Measurements from ENCODE around the gene SPG7. TPM values are rescaled to one million over a fixed set of nuclear protein-coding genes. Genes with fewer than 3 reads are reported as not detected.
"Not testable (repeated sequence)": the region's sequence is repeated elsewhere in the genome, so short reads cannot be mapped to it uniquely, and the experiment has no call there.

SPG7 gene
- total and polyA plus RNA-seq, 2 donors (not counting 1 experiment from before 2014, with no cell fraction given), result 35.1 to 107 TPM

GRCh38 chr16:89460556-89460955 lies 47.6 kb upstream of the SPG7 start:
- no peaks in the 10 kb centered on the region for H3K4me1 ChIP-seq (ENCODE audit: control insufficient read depth, extremely low read depth, insufficient read depth, low read length)
- no peak for TF ChIP-seq EZH2 (IDR thresholded peaks at IDR 0.05; ENCODE audit: low read length, missing control alignments)
- TF ChIP-seq CTCF (conservative IDR thresholded peaks at IDR 0.05 in 1 of 2, IDR thresholded peaks at IDR 0.05 in 1 of 2; ENCODE audit: low read depth in 1 of 2, low read length in 2 of 2), result no peak
- H3K36me3 ChIP-seq (ENCODE audit: control insufficient read depth, insufficient read depth, low read length), result no peaks in the 10 kb centered on the region
- no peak overlapping the region for H3K27ac ChIP-seq (ENCODE audit: insufficient read depth, low read length)
- H3K9ac ChIP-seq (ENCODE audit: insufficient read depth, low read length), result no peak overlapping the region
- H3K4me2 ChIP-seq (ENCODE audit: extremely low read depth, insufficient read depth, low read length), result no peak overlapping the region
- H3K9me3 ChIP-seq (ENCODE audit: control insufficient read depth, insufficient read depth, low read depth, low read length), result no peaks in the 10 kb centered on the region
- DNase-seq (ENCODE audit: low read depth in 2 of 2), result no peak
- no peak overlapping the region for H3K4me3 ChIP-seq (replicated peaks in 1 of 4; ENCODE audit: control extremely low read depth in 1 of 4, insufficient read depth in 1 of 4, low read depth in 3 of 4, low read length in 4 of 4)
- H4K20me1 ChIP-seq (ENCODE audit: control insufficient read depth, extremely low read depth, insufficient read depth, low read length), result no peaks in the 10 kb centered on the region
- H3K27me3 ChIP-seq (ENCODE audit: control insufficient read depth, insufficient read depth, low read length), result no peaks in the 10 kb centered on the region
- peaks cover 79% of the 10 kb centered on the region for H3K79me2 ChIP-seq (ENCODE audit: control insufficient read depth, insufficient read depth, low read length)
- no peak overlapping the region for H2AFZ ChIP-seq (ENCODE audit: low read length)

- H3K79me2 ChIP-seq (ENCODE audit: control insufficient read depth, insufficient read depth, low read length), result peaks cover 79% of the 10 kb centered on the region
- not testable (repeated sequence) for H3K9me3 ChIP-seq (ENCODE audit: control insufficient read depth, insufficient read depth, low read depth, low read length); H3K9ac ChIP-seq (ENCODE audit: insufficient read depth, low read length); H3K27ac ChIP-seq (ENCODE audit: insufficient read depth, low read length); DNase-seq (ENCODE audit: low read depth in 2 of 2); H3K36me3 ChIP-seq (ENCODE audit: control insufficient read depth, insufficient read depth, low read length); H3K27me3 ChIP-seq (ENCODE audit: control insufficient read depth, insufficient read depth, low read length); H2AFZ ChIP-seq (ENCODE audit: low read length); H4K20me1 ChIP-seq (ENCODE audit: control insufficient read depth, extremely low read depth, insufficient read depth, low read length); H3K4me1 ChIP-seq (ENCODE audit: control insufficient read depth, extremely low read depth, insufficient read depth, low read length); H3K4me3 ChIP-seq (replicated peaks in 1 of 4; ENCODE audit: control extremely low read depth in 1 of 4, insufficient read depth in 1 of 4, low read depth in 3 of 4, low read length in 4 of 4); H3K4me2 ChIP-seq (ENCODE audit: extremely low read depth, insufficient read depth, low read length)
Observed at GRCh38 chr16:89461890-89462289, 46.3 kb upstream of the SPG7 start.

- not testable (repeated sequence) for H4K20me1 ChIP-seq (ENCODE audit: control insufficient read depth, extremely low read depth, insufficient read depth, low read length); H3K4me1 ChIP-seq (ENCODE audit: control insufficient read depth, extremely low read depth, insufficient read depth, low read length); DNase-seq (ENCODE audit: low read depth in 2 of 2); H2AFZ ChIP-seq (ENCODE audit: low read length); H3K4me2 ChIP-seq (ENCODE audit: extremely low read depth, insufficient read depth, low read length); H3K27me3 ChIP-seq (ENCODE audit: control insufficient read depth, insufficient read depth, low read length); H3K9me3 ChIP-seq (ENCODE audit: control insufficient read depth, insufficient read depth, low read depth, low read length); H3K36me3 ChIP-seq (ENCODE audit: control insufficient read depth, insufficient read depth, low read length); H3K4me3 ChIP-seq (replicated peaks in 1 of 4; ENCODE audit: control extremely low read depth in 1 of 4, insufficient read depth in 1 of 4, low read depth in 3 of 4, low read length in 4 of 4); H3K27ac ChIP-seq (ENCODE audit: insufficient read depth, low read length); H3K9ac ChIP-seq (ENCODE audit: insufficient read depth, low read length)
- peaks cover 81% of the 10 kb centered on the region for H3K79me2 ChIP-seq (ENCODE audit: control insufficient read depth, insufficient read depth, low read length)
Observed at GRCh38 chr16:89462639-89463038, 45.6 kb upstream of the SPG7 start.

- not testable (repeated sequence) for H2AFZ ChIP-seq (ENCODE audit: low read length); H3K4me2 ChIP-seq (ENCODE audit: extremely low read depth, insufficient read depth, low read length); H3K4me1 ChIP-seq (ENCODE audit: control insufficient read depth, extremely low read depth, insufficient read depth, low read length); DNase-seq (ENCODE audit: low read depth in 2 of 2); H3K36me3 ChIP-seq (ENCODE audit: control insufficient read depth, insufficient read depth, low read length); H3K27ac ChIP-seq (ENCODE audit: insufficient read depth, low read length); H3K4me3 ChIP-seq (replicated peaks in 1 of 4; ENCODE audit: control extremely low read depth in 1 of 4, insufficient read depth in 1 of 4, low read depth in 3 of 4, low read length in 4 of 4); H3K27me3 ChIP-seq (ENCODE audit: control insufficient read depth, insufficient read depth, low read length); H3K9ac ChIP-seq (ENCODE audit: insufficient read depth, low read length); H3K9me3 ChIP-seq (ENCODE audit: control insufficient read depth, insufficient read depth, low read depth, low read length); H4K20me1 ChIP-seq (ENCODE audit: control insufficient read depth, extremely low read depth, insufficient read depth, low read length)
- H3K79me2 ChIP-seq (ENCODE audit: control insufficient read depth, insufficient read depth, low read length), result peaks cover 83% of the 10 kb centered on the region
Observed at GRCh38 chr16:89463312-89463711, 44.9 kb upstream of the SPG7 start.
